GM18517 (cell line): Measurements from ENCODE around the gene TAMALIN.

ENCODE experiments used
- ATAC-seq: cut with Tn5 transposase; IDR thresholded peaks from one replicate; pipeline ENCODE4 v1.9.1; 2021; ENCODE audit warnings: mild to moderate bottlenecking, moderate library complexity; ENCODE audit not compliant: unreplicated experiment

The TAMALIN gene

DNA sequence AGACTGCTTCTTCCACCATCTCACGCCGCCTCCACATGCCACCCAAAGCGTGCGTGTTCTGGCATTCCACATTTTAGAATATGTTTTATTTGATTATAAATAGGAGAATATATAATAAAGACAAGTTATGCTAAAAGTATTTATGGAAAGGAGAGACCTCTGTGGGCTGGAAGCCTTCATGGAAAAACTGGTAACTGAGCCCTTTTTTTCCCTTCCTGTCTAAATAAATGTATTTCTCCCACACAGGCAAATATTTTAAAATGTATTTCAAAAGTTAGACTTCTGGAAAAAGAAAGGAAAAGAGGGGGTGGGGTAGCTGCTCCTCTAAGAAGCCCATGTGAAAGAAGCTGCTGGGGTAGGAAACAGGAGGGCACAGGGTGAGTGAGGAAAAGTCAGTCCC, 28.4 kb downstream of the TAMALIN start:
- ATAC-seq: no peak

DNA sequence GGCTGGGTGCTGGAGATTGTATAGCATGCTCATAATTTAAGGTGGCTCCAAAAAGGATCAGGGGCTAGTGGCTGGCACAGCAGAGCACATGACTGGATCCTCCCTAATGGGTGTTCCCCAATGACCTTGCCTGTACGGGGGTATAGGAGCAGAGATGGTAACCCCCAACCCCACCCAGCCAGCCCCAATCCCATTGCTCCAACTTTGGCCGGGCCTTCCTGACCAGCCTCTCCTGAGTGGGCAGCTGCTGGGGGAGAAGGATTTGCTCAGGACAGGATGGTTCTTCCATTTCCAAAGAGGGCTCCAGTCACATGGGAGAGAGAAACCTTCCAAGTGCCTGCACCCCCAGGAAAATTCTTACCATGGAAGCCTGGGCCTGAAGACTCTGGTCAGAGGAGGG, 29.2 kb downstream of the TAMALIN start:
- ATAC-seq: no peak

DNA sequence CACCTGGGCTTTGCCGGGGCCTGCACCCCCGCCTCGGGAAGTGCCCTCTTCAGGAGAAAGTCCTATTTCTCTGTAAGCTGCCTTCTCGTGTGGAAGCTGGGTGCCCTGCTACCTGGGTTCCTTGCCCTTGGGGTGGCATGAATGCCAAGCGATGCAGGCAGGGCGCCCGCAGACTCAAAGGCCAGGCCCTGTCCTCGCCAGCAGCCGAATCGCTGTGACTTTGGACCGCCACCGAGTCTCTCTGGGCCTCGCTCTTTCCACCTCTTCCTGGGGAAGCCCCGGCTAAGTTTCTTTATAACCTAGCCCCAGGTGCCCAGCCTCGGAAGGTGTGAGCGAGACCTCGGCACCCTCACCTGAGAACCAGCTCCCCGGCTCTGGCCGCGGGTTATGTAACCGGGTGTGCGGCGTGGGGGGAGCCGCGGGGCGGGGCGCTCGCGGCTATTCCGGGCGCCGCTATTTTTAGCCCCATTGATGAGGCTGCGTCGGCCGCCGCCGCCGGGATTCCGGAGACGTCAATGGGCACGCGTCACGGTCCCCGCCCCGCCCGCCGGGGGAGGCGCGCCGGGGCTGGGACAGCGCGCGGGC, 29.9 kb downstream of the TAMALIN start:
- no peak for ATAC-seq

DNA sequence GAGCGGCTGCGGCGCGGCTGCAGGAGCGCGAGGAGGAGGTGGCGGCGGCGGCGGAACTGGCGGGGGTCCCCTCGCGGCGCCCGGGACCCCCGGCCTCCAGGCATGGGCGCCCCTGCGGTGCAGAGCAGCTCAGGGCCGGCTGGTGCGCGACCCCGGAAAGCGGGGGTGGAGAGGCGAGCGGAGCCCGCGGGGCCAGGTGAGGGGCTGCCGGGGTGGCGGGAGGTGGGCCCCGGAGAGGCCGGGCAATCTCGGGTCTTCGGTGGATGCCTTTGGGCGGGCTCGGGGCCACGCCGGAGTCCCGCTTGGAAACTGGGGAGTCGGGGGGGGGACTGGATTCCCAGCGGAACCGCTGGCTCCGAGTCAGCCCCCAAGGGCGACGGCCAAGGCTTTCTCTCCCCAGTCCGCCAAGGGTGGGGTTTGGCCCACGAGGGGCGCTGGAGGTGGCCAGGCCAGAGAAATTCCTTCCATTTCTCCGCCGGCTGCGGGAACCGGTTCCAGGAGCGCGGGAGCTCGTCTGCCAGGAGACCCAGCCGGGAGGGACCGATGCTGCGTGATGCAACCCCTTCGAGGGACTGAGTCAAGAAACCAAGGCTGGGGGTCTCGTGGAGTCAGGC, 30.6 kb downstream of the TAMALIN start:
- ATAC-seq: no peak

DNA sequence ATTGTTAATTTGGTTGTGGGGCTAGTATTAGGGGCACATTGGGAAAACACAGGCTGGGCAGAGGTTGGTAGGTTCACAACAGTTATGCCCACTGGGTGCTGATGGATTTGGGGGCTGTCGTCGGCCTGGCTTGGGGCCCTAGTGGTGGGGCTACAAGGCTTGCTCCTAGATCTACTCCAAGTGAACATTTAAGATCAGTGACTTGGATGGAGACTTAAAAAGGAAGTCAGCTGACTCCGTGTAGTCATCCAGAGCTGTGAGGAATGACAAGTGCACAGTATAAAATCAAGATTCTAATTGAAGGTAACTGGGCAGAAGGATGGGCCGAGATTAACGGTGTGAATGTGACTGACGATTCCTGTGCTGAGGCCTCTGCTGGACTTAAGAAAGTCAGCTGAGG, 31.7 kb downstream of the TAMALIN start:
- ATAC-seq: no peak

DNA sequence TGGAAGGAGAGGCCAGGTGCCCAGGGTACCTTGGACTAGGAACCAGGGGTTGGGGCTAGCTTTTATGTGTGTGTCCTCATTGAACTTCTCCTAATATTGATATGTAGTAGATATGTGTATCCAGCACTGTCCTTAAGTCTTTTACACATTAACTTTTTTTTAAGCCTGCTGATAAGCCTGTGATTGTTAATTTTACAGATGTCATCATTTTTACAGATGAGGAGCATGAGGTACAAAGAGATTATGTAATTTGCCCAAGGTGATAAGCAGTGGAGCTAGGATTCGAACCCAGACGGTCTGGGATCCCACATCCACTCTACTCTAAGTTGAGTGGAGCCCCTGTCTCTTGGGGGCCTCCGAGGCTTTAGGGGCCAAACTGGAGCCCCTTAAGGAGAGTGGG, 34.3 kb downstream of the TAMALIN start:
- ATAC-seq: no peak

DNA sequence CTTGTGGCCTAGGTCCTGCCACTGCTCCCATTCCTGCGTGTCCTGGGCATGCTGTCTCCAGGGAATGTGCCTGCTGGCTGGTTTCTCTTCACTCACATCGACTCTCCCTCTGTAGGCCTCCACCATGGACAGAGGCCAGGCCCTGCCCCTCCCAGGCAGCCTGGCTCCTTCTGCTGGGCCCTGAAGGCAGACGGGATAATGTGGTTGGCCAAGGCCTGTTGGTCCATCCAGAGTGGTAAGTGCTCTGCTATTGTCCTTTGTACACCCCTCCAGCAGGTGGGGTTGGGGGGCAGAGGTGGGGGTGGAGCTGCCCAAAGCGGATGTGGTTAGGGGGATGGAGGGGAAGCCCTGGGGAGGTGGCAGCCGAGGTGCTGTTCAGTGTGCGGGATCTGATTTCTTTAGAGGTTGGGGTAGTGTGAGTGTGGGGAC, 35.0 kb downstream of the TAMALIN start:
- ATAC-seq: no peak

DNA sequence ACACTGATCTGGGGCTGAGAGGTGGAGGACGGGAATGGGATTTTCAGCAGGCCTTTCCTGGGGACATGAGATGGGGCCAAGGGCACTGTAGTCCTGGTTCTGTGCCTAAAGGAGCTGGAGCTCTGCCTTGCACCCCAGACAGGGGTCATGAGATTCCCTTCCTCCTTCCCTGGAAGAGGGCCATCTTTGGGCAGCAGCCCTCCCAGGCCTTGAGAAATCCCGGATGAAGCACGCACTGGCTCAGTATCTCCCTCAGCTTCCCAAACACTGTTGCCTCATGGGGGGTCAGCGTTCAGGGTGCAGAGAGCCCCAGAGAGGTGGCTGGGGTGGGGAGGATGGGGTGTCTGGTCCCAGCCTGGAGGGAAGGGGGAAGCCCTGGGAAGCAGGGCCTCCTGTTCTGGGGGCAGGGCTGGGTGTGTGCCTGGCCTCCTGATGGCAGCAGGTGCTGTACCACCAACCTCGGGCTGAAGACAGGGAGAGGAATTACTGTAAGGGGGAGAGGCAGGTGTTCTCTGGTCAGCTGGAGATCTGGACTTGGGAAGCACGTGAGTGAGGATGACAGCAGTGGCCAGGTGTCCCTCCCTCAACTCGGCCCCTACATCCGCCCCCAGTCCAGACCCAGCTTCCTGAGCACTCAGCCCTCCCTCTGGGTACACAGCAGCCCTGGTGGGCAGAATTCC, 36.1 kb downstream of the TAMALIN start:
- ATAC-seq: no peak

DNA sequence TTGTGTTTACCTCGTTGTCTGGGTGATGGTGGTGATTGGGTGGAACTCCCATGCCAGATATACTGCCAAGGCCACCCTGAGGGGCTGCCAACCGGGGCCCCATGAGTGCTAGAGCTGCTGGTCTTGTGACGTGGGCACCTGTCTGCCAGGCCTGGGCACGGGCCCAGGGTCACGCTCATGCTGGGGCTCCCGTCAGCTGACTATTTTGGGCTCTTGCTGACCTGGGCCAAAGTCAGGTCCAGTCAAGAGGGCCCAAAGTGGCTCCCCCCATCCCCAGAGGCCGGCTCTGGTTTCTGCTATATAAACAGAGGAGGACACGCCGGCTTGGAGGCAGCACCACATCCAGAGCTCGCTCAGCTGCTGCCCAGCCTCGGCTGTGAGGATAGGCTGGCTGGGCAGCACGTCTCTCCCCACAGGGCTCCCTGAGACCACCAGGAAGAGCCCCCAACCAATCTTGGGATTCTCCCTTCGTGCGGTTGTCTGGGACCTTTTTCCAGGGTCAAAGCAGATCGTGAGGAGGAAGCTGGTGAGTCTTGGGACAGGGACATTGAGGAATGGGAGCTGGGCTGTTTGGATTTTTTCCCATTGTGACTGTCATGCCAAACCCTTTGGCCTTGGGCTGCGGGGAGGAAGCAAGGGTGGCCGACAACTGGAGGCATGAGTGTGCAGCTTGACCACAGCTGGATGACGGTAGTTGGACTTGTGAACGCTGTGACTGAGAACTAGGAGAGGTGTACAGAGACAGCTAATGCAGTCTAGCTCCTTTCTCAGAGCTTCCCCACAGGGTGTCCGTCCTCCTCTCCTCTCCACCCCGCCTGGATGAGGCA, 36.9 kb downstream of the TAMALIN start:
- ATAC-seq: no peak

DNA sequence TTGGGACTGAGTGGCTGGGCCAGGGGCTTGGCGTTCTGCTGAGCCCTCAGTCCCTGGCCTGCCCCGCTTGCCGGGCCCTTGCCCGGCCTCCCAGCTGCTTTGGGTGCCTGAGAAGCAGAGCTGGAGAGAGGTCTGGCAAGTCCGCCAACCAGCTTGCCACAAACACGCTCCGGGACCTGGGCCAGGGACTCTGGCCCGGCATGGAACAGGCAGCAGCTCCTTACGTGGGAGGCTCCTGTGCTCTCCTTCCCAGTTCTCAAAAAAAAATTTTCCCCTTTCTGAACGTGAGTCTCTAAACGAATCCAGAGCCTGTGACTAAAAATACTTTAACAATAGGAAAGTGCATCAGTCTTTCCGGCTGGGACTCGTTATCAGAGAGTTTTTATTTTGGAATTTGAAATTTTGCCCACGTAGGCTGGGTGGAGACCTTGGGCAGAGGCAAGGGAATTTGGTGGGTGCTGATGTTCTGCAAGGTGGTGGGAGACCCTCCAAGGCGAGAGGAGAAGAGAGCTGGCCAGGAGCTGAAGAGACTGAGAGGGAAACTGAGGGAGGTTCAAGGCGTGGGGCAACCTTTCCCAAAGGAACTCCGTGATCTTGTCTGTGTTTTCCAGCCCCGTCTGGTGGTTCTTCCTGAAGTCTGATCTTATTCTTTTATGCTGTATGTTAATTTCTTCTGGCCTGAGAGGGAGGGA, 37.7 kb downstream of the TAMALIN start:
- ATAC-seq: no peak

DNA sequence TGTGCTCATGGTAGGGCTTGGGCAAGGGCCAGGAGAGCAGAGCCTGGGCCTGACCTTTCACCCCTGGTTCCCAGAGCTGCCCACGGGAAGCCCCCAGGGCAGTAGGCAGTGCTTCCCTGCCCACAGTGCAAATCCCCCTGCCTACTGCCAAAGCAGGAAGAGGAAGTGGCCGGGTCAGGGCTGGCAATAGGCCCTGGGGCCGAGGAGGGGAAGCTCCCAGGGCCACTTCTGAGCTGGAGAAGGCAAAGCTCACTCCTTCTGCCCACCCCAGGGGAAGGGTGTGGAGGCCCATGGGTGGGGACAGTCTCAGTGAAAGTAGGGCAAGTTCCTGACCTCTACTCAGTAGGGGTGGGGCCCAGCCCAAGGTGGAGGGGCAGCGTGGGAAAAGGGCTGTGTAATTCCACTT, 39.1 kb downstream of the TAMALIN start:
- no peak for ATAC-seq

DNA sequence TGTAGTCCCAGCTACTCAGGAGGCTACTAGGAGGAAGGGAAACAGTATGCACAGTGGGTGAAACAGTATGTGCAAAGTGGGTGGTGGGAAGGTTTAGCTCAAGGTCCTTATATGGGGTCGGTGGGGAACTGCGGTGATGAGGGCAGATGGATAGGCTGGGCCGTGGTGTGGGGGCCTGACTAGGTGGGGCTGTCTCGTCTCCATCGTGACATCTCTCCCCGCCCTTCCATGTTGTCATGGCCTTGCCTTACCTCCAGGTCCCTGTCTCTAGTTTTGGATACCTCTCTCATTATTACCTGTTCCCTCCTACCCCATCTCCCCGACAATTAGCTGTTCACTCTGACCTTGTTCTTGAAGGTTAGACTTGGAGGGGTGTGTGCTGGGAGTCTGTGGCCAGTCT, 40.1 kb downstream of the TAMALIN start:
- ATAC-seq: no peak

DNA sequence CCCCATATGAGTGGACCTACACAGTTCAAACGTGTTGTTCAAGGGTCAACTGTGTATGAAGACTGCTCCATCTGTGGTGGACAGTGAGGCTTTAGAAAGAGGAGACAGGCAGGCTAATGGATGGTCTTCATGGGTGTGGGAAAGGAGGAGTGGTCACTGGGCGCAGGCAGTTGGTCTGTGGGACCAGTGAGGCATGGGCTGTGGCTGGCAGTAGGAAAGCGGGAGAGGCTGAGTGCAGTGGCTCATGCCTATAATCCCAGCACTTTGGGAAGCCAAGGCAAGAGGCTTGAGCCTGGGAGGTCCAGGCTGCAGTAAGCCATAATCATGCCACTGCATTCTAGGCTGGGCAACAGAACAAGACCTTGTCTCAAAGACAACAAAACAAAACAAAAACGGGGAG, 42.5 kb downstream of the TAMALIN start:
- ATAC-seq: no peak

DNA sequence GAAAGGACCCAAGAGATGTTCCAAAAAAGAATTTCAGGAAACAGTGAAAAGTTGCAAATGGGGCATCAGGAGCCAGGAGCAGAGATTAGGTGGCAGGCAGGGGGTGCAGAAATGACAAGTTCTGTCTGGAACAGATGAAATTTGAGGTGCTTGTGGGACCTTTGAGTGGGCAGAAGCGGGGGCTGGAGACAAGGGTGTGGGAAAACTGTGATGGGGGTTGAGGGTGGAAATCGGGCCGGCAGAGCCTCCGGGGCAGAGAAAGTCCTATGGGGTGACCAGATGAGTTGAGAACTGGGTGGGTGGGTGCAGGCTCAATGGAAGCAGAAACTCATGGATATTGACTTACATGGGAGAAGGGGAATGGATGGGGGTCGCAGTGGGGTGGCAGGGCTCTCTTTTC, 42.9 kb downstream of the TAMALIN start:
- ATAC-seq: no peak

DNA sequence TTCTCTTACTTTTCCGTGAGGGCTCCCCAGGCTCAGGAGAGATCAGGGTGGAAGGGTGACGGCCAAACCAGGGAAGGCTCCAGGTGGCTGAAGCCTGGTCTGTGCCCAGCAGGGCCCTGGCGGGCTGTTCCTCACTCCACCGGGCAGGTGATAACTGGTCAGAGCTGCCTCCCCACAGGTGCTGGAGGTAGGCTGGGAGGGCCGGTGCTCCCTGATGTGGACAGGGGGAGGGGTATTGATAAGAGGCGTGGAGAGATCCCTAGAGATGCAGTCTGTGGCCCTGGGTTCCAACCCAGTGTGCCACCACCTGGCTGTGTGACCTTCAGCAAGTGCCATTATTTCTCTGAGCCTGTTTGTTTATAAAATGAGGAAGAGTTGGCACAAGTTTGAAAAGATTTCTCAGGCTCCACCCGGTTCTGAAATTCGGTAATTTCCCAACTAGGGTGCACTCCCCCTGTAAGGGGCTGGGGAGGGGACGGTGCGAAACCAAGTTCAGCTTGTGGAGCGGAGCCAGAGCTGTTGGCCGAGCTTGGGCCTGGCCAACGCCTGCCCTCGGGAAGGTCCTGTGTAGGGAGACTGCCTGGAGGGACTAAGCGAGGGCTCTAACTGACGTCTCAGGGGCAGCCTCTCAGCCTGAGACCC, 43.5 kb downstream of the TAMALIN start:
- peak; percentile 4 for ATAC-seq

DNA sequence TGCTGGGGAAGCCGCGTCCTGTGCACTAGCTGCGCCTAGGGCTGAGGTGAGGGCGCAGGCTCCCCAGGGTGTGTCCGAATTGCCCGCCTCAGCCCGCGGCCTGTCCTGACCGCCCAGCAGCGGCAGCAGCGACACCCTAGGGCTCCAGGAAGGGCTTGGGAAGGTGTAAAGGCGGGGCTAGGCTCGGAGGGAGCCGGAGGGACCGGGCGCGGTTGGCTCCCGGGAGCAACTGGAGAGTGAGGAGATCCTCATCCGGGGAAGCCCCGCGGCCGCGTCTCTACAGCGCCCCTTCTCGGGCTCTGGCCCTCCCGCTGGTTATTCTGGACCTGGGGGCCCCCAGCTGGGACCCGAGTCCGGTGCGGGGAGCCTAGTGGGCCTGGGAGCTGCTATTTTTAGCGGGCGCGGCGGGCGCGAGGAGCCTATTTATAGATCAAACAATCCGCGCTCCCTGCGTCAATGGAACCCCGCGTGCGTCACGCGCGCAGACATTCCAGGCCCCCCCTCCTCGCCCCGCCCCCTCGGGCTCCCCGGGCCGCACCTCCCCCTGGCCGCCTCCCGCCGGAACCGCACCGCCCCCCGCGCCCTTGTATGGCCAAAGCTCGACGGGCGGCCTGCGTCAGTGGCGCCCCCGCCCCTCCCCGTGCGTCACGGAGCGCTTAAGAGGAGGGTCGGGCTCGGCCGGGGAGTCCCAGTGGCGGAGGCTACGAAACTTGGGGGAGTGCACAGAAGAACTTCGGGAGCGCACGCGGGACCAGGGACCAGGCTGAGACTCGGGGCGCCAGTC, 44.2 kb downstream of the TAMALIN start, which contains the start of gene NR4A1:
Gene NR4A1 (plus strand): TSS at position 685 of the 784 bp plus-strand sequence. CDS start 2,887 bp downstream, outside the sequence.
- ATAC-seq: peak; percentile 56

DNA sequence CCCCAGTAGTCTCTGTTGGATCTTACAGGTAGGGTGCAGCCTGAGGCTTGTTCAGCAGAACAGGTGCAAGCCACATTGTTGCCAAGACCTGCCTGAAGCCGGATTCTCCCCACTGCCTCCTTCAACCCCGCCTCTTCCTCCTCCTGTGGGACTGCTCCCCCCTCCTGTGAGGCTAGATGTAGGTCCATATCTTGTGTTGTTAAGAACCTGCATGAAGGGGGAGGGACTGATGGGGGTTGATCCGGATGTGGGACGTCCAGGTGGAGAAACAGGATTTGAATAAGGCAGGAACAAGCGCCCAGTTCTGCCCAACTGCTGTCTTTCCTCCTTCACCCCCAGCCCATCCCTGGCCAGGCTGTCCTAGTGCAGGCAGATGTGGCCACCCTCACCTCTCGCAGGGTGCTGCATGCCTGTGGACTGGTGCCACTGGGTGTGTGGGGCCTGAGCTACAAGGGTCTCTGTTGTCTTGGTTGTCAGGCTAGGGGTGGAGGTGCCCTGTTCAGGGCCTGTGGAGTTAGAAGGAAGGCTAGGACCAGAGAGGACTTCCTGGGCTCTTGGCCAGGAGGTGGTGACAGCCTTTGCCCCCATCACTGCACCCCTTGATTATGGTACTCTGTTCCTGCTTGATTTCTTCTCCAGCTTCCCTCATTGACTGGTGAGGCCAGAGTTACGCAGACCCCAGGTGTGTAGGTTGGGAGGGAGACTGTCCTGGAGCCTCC, 45.9 kb downstream of the TAMALIN start:
- no peak for ATAC-seq

DNA sequence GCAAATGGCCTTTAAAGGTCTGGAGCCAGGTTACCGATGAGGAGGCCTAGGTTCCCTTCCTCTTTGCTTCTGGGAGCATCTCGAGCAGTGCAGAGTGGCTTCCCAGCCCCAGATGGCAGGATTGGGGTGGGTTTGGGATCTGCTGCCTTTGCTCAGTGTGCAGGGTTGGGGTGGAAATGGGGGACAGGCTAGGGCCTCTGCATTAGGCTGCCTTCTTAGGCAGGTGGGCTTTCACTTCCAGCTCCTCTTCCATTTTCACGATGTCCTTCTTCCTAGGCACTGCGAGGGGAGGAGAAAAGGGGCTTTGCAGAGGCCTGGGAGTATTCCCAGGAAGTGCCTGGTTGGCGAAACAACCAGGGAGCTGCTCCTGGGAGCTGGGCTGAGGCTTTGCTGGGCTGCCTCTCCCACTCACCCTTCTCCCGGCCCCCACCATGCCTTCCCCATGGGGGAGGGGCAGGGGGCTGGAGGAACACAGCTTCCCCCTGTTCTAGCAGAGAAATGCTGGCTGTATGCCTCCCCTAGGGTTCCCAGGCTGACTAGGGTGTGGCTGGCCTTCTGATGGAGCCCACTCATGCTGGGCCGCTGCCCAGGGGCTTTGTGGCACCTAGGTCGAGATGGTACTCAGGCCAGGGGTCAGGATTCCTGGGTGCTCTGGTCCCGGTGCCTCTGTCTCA, 46.9 kb downstream of the TAMALIN start:
- ATAC-seq: no peak
